Measurements from ENCODE around the gene KMO.

- TF ChIP-seq CTCF (IDR thresholded peaks at IDR 0.05) (no peak), POLR2A (IDR thresholded peaks at IDR 0.05) (peak; percentile 96)
These were observed 12.7 kb upstream of the KMO start, which contains the start of gene FH for GRCh38 chr1:241519308-241520079.
